ENCODE results near the gene DHRSX. TPM values are rescaled to one million over a fixed set of nuclear protein-coding genes. Genes with fewer than 3 reads are reported as not detected.
"Not testable (repeated sequence)": the region's sequence is repeated elsewhere in the genome, so short reads cannot be mapped to it uniquely, and the experiment has no call there.

Gene DHRSX
- total and polyA plus RNA-seq, 5 experiments from 2014 or later: 17.1 to 20.8 (median 17.2) TPM

GRCh38 chrX:2220296-2220695 lies 280.5 kb downstream of the DHRSX start:
- Mint-ChIP-seq H3K27ac (no peak overlapping the region), H3K27me3 (no peaks in the 10 kb centered on the region), H3K9me3 (peaks cover 5 to 94% (median 62%) of the 10 kb centered on the region in 9 donors), H3K36me3 (peaks cover 61 to 78% (median 63%) of the 10 kb centered on the region in 3 donors), H3K4me1 (peaks cover 0 to 6% (median 1%) of the 10 kb centered on the region in 4 donors), H3K4me3 (no peak overlapping the region)
- no peak for DNase-seq
- POLR2A ChIA-PET: no interaction called here
- no peak for ATAC-seq

GRCh38 chrX:2214138-2214823 lies 286.5 kb downstream of the DHRSX start:
- H3K4me3 Mint-ChIP-seq, ATAC-seq, POLR2A ChIA-PET, DNase-seq, H3K4me1 Mint-ChIP-seq, H3K27me3 Mint-ChIP-seq: not testable (repeated sequence)
- Mint-ChIP-seq H3K27ac (peak overlapping the region in 1 of 10 donors; percentile 24), H3K9me3 (peaks cover 4 to 65% (median 26%) of the 10 kb centered on the region in 9 donors), H3K36me3 (peaks cover 19 to 27% (median 27%) of the 10 kb centered on the region in 3 donors)

DNA sequence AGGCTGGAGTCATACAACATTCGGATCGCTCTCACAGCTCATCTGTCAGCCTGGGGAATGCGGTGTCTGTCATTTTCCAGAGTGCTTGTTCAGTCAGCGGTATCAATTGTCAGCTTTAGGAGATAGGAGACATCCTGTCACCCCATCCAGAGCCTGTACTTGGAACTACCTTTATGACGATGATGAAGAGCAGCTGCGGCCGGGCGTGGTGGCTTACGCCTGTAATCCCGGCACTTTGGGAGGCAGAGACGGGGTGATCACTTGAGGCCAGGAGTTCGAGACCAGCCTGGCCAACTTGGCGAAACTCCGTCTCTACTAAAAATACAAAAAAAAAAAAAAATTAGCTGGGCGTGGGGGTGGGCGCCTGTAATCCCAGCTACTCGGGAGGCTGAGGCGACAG lies 289.1 kb downstream of the DHRSX start:
- H3K4me1 Mint-ChIP-seq, H3K27ac Mint-ChIP-seq, DNase-seq, H3K27me3 Mint-ChIP-seq, H3K4me3 Mint-ChIP-seq, ATAC-seq, POLR2A ChIA-PET: not testable (repeated sequence)
- H3K36me3 Mint-ChIP-seq: peaks cover 13 to 23% (median 18%) of the 10 kb centered on the region in 3 donors
- H3K9me3 Mint-ChIP-seq: peaks cover 0 to 45% (median 14%) of the 10 kb centered on the region in 9 donors

- peaks cover 0 to 61% (median 21%) of the 10 kb centered on the region in 9 donors for H3K9me3 Mint-ChIP-seq
- peaks cover 2 to 26% (median 14%) of the 10 kb centered on the region in 3 donors for H3K36me3 Mint-ChIP-seq
- no peak overlapping the region for H3K27ac Mint-ChIP-seq
- ATAC-seq (no peak), DNase-seq (no peak)
- H3K27me3 Mint-ChIP-seq: no peaks in the 10 kb centered on the region
- H3K4me1 Mint-ChIP-seq: no peaks in the 10 kb centered on the region
- POLR2A ChIA-PET: no interaction called here
- no peak overlapping the region for H3K4me3 Mint-ChIP-seq
Measured at GRCh38 chrX:2193273-2193592, 307.5 kb downstream of the DHRSX start.

GRCh38 chrX:2192584-2193272 lies 308.0 kb downstream of the DHRSX start:
- Mint-ChIP-seq H3K9me3 (peaks cover 0 to 60% (median 26%) of the 10 kb centered on the region in 9 donors), H3K27me3 (no peaks in the 10 kb centered on the region), H3K36me3 (peaks cover 2 to 25% (median 14%) of the 10 kb centered on the region in 3 donors), H3K27ac (no peak overlapping the region), H3K4me1 (peaks cover 0 to 1% (median 0%) of the 10 kb centered on the region in 4 donors), H3K4me3 (no peak overlapping the region)
- DNase-seq: no peak
- no peak for ATAC-seq
- POLR2A ChIA-PET: no interaction called here

- peaks cover 0 to 45% (median 23%) of the 10 kb centered on the region in 9 donors for H3K9me3 Mint-ChIP-seq
- no peaks in the 10 kb centered on the region for H3K27me3 Mint-ChIP-seq
- no peak overlapping the region for H3K4me3 Mint-ChIP-seq
- H3K36me3 Mint-ChIP-seq: peaks cover 2 to 19% (median 7%) of the 10 kb centered on the region in 3 donors
- POLR2A ChIA-PET: no interaction called here
- DNase-seq: no peak
- peaks cover 0 to 2% (median 0%) of the 10 kb centered on the region in 4 donors for H3K4me1 Mint-ChIP-seq
- H3K27ac Mint-ChIP-seq: no peak overlapping the region
- ATAC-seq: no peak
Measured at GRCh38 chrX:2188840-2189239, 311.9 kb downstream of the DHRSX start.

GRCh38 chrX:2188330-2188792 lies 312.4 kb downstream of the DHRSX start:
- Mint-ChIP-seq H3K9me3 (peaks cover 0 to 40% (median 18%) of the 10 kb centered on the region in 9 donors), H3K36me3 (peaks cover 2 to 20% (median 5%) of the 10 kb centered on the region in 3 donors), H3K27ac (no peak overlapping the region), H3K4me1 (peaks cover 0 to 2% (median 0%) of the 10 kb centered on the region in 4 donors), H3K27me3 (no peaks in the 10 kb centered on the region), H3K4me3 (no peak overlapping the region)
- POLR2A ChIA-PET: no interaction called here
- ATAC-seq (no peak), DNase-seq (no peak)

DNA sequence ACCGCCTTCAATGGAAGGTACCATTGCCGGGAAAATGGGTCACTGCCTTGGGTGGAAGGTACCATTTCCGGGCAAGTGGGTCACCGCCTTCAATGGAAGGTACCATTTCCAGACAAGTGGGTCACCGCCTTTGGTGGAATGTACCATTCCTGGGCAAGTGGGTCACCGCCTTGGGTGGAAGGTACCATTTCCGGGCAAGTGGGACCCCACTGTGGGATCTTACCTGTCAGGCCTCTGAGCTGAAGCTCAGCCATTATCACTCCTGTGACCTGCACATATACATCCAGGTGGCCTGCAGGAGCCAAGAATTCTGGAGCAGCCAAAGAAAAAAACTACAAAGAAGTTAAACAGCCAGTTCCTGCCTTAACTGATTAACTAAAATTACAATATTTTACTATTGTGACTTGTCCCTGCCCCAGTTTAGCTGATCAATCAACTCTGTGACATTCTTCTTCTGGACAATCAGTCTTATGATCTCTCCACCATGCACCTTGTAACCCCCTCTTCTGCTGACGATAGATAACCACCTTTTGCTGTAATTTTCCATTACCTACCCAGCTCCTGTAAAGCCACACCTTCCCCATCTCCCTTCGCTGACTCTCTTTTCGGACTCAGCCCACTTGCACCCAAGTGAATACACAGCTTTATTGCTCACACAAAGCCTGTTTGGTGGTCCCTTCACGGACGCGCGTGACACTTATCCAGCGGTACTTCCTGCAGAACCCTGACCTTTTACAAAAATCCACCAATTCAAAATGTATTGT lies 313.2 kb downstream of the DHRSX start:
- Mint-ChIP-seq H3K9me3 (peaks cover 0 to 38% (median 18%) of the 10 kb centered on the region in 9 donors), H3K36me3 (peaks cover 2 to 25% (median 7%) of the 10 kb centered on the region in 3 donors), H3K27ac (no peak overlapping the region), H3K4me1 (peaks cover 0 to 2% (median 0%) of the 10 kb centered on the region in 4 donors), H3K4me3 (no peak overlapping the region), H3K27me3 (no peaks in the 10 kb centered on the region)
- POLR2A ChIA-PET: no interaction called here
- DNase-seq (no peak), ATAC-seq (no peak)

GRCh38 chrX:2185341-2186082 lies 315.3 kb downstream of the DHRSX start:
- Mint-ChIP-seq H3K4me3 (no peak overlapping the region), H3K9me3 (peaks cover 0 to 32% (median 12%) of the 10 kb centered on the region in 9 donors), H3K27me3 (no peaks in the 10 kb centered on the region), H3K27ac (no peak overlapping the region), H3K36me3 (peaks cover 0 to 19% (median 9%) of the 10 kb centered on the region in 3 donors), H3K4me1 (peaks cover 0 to 2% (median 0%) of the 10 kb centered on the region in 4 donors)
- no peak for DNase-seq
- no peak for ATAC-seq
- POLR2A ChIA-PET: no interaction called here

DNA sequence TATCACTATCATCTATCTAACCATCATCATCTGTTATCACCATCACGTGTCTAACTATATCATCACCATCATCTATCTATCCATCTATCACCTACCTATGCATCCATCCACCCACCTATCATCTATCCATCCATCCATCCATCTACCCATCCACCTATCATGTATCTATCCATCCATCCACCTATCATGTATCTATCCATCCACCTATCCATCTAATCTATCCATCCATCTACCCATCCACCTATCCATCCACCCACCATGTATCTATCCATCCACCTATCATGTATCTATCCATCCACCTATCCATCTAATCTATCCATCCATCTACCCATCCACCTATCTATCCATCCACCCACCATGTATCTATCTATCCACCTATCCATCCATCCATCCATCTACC lies 316.7 kb downstream of the DHRSX start:
- H3K27ac Mint-ChIP-seq: no peak overlapping the region
- peaks cover 0 to 2% (median 0%) of the 10 kb centered on the region in 4 donors for H3K4me1 Mint-ChIP-seq
- no peak overlapping the region for H3K4me3 Mint-ChIP-seq
- H3K9me3 Mint-ChIP-seq: peaks cover 0 to 24% (median 11%) of the 10 kb centered on the region in 9 donors
- DNase-seq: no peak
- no peak for ATAC-seq
- POLR2A ChIA-PET: no interaction called here
- H3K36me3 Mint-ChIP-seq: peaks cover 0 to 14% (median 9%) of the 10 kb centered on the region in 3 donors
- no peaks in the 10 kb centered on the region for H3K27me3 Mint-ChIP-seq

GRCh38 chrX:2183193-2183725 lies 317.5 kb downstream of the DHRSX start:
- ATAC-seq (no peak), DNase-seq (no peak)
- Mint-ChIP-seq H3K36me3 (peaks cover 0 to 13% (median 9%) of the 10 kb centered on the region in 3 donors), H3K4me1 (peaks cover 0 to 2% (median 0%) of the 10 kb centered on the region in 4 donors), H3K9me3 (peaks cover 0 to 18% (median 8%) of the 10 kb centered on the region in 9 donors), H3K27ac (no peak overlapping the region), H3K4me3 (no peak overlapping the region), H3K27me3 (no peaks in the 10 kb centered on the region)
- POLR2A ChIA-PET: no interaction called here

DNA sequence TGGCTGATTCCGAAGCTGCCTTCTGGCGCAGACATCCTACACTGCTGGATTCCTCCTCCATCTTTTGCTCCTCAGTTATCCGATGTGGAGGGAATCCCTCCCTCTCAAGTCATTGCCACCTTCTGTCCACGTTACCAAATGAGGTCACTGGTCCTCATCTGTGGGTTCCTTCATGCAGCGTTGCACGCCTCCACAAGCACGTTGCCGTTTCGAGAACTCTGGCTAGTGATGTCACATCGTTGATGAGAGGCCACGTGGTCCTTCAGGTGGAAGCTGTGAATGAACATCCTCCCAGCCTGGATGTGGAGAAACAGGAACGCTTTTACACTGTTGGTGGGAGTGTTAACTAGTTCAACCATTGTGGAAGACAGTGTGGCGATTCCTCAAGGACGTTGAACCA lies 323.2 kb downstream of the DHRSX start:
- Mint-ChIP-seq H3K27ac (no peak overlapping the region), H3K27me3 (no peaks in the 10 kb centered on the region), H3K4me1 (no peaks in the 10 kb centered on the region), H3K9me3 (peaks cover 0 to 27% (median 12%) of the 10 kb centered on the region in 9 donors), H3K4me3 (no peak overlapping the region), H3K36me3 (peaks cover 0 to 12% (median 11%) of the 10 kb centered on the region in 3 donors)
- no peak for ATAC-seq
- DNase-seq: no peak
- POLR2A ChIA-PET: no interaction called here

Measured in naive thymus-derived CD8-positive, alpha-beta T cell (primary cell).